ENCODE results near the gene FBXO4.

Gene FBXO4

DNA sequence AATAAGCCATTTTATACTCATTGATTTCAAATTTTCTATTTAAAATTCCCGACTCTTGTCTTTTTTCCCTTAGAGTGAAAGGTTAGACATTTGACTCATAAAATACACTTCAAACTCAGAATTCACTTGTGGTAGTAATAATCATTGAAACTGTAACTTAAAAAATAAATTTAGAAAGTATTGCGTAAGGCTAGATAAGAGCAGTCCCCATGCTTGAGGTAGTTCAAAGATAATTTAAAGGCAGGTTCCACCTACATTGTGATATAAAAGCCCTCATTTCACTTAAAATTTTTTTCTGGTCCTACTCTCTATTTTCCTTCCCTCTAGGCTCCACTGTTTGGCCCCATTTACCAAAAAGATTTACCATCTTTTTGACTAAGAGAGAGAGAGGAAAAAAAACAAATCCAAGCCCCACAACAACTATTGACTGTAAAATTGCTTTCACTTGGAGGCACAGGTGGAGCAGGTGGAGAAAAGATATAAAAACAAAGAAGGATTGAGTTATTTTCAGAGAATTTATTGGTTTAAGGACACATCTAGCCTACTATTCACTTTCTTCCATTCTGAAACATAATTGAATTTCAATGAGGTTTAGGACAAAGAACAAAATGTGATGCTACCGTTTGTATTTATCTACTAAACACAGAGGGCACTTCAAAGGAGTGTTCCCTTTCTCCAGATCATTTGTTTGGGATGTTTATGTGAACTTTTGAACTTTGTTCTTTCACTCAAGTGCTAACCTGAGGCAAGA lies 61.0 kb downstream of the FBXO4 start:
- FAIRE-seq, result no peak
